ENCODE results near the gene PRRX2.

Gene PRRX2

DNA sequence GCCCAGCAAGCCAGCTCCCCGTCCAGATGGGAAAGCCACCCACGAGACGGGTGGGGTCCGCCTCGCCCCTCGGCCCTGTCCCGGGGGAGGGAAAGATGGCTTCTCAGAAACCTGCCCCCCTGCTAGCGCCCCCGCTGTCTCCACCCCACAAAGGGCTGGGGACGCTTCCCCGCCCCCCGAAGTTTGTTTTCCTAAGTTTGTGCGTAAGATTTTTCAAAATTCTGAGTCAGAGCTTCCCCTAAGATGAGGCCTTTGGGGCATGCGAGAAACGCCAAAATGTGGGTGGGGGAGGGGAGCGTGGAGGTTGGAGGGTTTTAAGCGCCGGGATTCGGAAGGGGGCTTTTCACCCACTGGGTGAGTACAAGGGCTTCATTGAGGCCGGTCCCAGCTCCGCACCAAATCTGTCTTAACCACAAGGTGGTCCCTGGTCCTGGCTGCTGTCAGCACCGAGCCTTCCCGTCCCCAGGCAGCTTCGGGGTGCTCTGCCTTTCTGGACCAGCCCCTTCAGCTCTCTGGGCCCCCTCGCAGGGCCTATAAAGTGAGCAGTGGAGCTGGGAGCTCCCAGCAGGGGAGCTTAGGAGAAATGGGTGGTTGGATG, 32.3 kb downstream of the PRRX2 start (continued):
- no peak for TF ChIP-seq ZNF248 (tag by site-specific recombination; IDR thresholded peaks at IDR 0.05)
- TF ChIP-seq ZNF155 (tag by site-specific recombination; IDR thresholded peaks at IDR 0.05) = no peak
- no peak for TF ChIP-seq IKZF3 (tag by site-specific recombination; IDR thresholded peaks at IDR 0.05)
- TF ChIP-seq, protein P1, sequence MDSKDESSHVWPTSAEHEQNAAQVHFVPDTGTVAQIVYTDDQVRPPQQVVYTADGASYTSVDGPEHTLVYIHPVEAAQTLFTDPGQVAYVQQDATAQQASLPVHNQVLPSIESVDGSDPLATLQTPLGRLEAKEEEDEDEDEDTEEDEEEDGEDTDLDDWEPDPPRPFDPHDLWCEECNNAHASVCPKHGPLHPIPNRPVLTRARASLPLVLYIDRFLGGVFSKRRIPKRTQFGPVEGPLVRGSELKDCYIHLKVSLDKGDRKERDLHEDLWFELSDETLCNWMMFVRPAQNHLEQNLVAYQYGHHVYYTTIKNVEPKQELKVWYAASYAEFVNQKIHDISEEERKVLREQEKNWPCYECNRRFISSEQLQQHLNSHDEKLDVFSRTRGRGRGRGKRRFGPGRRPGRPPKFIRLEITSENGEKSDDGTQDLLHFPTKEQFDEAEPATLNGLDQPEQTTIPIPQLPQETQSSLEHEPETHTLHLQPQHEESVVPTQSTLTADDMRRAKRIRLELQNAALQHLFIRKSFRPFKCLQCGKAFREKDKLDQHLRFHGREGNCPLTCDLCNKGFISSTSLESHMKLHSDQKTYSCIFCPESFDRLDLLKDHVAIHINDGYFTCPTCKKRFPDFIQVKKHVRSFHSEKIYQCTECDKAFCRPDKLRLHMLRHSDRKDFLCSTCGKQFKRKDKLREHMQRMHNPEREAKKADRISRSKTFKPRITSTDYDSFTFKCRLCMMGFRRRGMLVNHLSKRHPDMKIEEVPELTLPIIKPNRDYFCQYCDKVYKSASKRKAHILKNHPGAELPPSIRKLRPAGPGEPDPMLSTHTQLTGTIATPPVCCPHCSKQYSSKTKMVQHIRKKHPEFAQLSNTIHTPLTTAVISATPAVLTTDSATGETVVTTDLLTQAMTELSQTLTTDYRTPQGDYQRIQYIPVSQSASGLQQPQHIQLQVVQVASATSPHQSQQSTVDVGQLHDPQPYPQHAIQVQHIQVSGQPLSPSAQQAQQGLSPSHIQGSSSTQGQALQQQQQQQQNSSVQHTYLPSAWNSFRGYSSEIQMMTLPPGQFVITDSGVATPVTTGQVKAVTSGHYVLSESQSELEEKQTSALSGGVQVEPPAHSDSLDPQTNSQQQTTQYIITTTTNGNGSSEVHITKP (tag by site-specific recombination; IDR thresholded peaks at IDR 0.05) = peak; percentile 42
- TF ChIP-seq, protein P2, sequence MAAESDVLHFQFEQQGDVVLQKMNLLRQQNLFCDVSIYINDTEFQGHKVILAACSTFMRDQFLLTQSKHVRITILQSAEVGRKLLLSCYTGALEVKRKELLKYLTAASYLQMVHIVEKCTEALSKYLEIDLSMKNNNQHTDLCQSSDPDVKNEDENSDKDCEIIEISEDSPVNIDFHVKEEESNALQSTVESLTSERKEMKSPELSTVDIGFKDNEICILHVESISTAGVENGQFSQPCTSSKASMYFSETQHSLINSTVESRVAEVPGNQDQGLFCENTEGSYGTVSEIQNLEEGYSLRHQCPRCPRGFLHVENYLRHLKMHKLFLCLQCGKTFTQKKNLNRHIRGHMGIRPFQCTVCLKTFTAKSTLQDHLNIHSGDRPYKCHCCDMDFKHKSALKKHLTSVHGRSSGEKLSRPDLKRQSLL (tag by site-specific recombination; IDR thresholded peaks at IDR 0.05) = no peak
- TF ChIP-seq MYNN (tag by site-specific recombination; IDR thresholded peaks at IDR 0.05; ENCODE audit: borderline replicate concordance) = no peak
- TF ChIP-seq ZNF114 (tag by site-specific recombination; IDR thresholded peaks at IDR 0.05) = no peak
- no peak for TF ChIP-seq ZNF76 (tag by site-specific recombination; IDR thresholded peaks at IDR 0.05; ENCODE audit: borderline replicate concordance, low read depth)
- TF ChIP-seq, protein P3, sequence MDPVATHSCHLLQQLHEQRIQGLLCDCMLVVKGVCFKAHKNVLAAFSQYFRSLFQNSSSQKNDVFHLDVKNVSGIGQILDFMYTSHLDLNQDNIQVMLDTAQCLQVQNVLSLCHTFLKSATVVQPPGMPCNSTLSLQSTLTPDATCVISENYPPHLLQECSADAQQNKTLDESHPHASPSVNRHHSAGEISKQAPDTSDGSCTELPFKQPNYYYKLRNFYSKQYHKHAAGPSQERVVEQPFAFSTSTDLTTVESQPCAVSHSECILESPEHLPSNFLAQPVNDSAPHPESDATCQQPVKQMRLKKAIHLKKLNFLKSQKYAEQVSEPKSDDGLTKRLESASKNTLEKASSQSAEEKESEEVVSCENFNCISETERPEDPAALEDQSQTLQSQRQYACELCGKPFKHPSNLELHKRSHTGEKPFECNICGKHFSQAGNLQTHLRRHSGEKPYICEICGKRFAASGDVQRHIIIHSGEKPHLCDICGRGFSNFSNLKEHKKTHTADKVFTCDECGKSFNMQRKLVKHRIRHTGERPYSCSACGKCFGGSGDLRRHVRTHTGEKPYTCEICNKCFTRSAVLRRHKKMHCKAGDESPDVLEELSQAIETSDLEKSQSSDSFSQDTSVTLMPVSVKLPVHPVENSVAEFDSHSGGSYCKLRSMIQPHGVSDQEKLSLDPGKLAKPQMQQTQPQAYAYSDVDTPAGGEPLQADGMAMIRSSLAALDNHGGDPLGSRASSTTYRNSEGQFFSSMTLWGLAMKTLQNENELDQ (tag by site-specific recombination; IDR thresholded peaks at IDR 0.05; ENCODE audit: low read depth) = no peak
- TF ChIP-seq, protein P4, sequence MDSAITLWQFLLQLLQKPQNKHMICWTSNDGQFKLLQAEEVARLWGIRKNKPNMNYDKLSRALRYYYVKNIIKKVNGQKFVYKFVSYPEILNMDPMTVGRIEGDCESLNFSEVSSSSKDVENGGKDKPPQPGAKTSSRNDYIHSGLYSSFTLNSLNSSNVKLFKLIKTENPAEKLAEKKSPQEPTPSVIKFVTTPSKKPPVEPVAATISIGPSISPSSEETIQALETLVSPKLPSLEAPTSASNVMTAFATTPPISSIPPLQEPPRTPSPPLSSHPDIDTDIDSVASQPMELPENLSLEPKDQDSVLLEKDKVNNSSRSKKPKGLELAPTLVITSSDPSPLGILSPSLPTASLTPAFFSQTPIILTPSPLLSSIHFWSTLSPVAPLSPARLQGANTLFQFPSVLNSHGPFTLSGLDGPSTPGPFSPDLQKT (IDR thresholded peaks at IDR 0.05; ENCODE audit: borderline replicate concordance, low read depth, low read length) = no peak
- TF ChIP-seq ZNF133 (tag by site-specific recombination; IDR thresholded peaks at IDR 0.05) = no peak
- TF ChIP-seq ZNF623 (tag by site-specific recombination; IDR thresholded peaks at IDR 0.05) = no peak
- no peak for TF ChIP-seq ZNF341 (tag by site-specific recombination; IDR thresholded peaks at IDR 0.05; ENCODE audit: low read depth)
- TF ChIP-seq, protein P5, sequence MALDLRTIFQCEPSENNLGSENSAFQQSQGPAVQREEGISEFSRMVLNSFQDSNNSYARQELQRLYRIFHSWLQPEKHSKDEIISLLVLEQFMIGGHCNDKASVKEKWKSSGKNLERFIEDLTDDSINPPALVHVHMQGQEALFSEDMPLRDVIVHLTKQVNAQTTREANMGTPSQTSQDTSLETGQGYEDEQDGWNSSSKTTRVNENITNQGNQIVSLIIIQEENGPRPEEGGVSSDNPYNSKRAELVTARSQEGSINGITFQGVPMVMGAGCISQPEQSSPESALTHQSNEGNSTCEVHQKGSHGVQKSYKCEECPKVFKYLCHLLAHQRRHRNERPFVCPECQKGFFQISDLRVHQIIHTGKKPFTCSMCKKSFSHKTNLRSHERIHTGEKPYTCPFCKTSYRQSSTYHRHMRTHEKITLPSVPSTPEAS (tag by site-specific recombination; IDR thresholded peaks at IDR 0.05) = no peak
- TF ChIP-seq ZNF777 (tag by site-specific recombination; IDR thresholded peaks at IDR 0.05; ENCODE audit: borderline replicate concordance) = no peak
- TF ChIP-seq ZNF221 (tag by site-specific recombination; IDR thresholded peaks at IDR 0.05; ENCODE audit: borderline replicate concordance) = no peak
- no peak for TF ChIP-seq ZNF571 (tag by site-specific recombination; IDR thresholded peaks at IDR 0.05)
- TF ChIP-seq ZNF302 (tag by site-specific recombination; IDR thresholded peaks at IDR 0.05; ENCODE audit: low read depth) = no peak
- no peak for TF ChIP-seq RBAK (tag by site-specific recombination; IDR thresholded peaks at IDR 0.05)
- no peak for TF ChIP-seq ZNF121 (tag by site-specific recombination; IDR thresholded peaks at IDR 0.05)
- TF ChIP-seq ZNF514 (tag by site-specific recombination; IDR thresholded peaks at IDR 0.05) = no peak
- no peak for TF ChIP-seq ZNF658 (tag by site-specific recombination; IDR thresholded peaks at IDR 0.05)
- TF ChIP-seq, protein P6, sequence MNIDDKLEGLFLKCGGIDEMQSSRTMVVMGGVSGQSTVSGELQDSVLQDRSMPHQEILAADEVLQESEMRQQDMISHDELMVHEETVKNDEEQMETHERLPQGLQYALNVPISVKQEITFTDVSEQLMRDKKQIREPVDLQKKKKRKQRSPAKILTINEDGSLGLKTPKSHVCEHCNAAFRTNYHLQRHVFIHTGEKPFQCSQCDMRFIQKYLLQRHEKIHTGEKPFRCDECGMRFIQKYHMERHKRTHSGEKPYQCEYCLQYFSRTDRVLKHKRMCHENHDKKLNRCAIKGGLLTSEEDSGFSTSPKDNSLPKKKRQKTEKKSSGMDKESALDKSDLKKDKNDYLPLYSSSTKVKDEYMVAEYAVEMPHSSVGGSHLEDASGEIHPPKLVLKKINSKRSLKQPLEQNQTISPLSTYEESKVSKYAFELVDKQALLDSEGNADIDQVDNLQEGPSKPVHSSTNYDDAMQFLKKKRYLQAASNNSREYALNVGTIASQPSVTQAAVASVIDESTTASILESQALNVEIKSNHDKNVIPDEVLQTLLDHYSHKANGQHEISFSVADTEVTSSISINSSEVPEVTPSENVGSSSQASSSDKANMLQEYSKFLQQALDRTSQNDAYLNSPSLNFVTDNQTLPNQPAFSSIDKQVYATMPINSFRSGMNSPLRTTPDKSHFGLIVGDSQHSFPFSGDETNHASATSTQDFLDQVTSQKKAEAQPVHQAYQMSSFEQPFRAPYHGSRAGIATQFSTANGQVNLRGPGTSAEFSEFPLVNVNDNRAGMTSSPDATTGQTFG (tag by site-specific recombination; IDR thresholded peaks at IDR 0.05; ENCODE audit: borderline replicate concordance) = no peak
- TF ChIP-seq, protein P7, sequence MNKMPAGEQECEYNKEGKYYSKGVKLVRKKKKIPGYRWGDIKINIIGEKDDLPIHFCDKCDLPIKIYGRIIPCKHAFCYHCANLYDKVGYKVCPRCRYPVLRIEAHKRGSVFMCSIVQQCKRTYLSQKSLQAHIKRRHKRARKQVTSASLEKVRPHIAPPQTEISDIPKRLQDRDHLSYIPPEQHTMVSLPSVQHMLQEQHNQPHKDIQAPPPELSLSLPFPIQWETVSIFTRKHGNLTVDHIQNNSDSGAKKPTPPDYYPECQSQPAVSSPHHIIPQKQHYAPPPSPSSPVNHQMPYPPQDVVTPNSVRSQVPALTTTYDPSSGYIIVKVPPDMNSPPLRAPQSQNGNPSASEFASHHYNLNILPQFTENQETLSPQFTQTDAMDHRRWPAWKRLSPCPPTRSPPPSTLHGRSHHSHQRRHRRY (tag by site-specific recombination; IDR thresholded peaks at IDR 0.05) = no peak
- TF ChIP-seq, protein P8, sequence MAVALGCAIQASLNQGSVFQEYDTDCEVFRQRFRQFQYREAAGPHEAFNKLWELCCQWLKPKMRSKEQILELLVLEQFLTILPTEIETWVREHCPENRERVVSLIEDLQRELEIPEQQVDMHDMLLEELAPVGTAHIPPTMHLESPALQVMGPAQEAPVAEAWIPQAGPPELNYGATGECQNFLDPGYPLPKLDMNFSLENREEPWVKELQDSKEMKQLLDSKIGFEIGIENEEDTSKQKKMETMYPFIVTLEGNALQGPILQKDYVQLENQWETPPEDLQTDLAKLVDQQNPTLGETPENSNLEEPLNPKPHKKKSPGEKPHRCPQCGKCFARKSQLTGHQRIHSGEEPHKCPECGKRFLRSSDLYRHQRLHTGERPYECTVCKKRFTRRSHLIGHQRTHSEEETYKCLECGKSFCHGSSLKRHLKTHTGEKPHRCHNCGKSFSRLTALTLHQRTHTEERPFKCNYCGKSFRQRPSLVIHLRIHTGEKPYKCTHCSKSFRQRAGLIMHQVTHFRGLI (tag by site-specific recombination; IDR thresholded peaks at IDR 0.05) = no peak

All from HEK293 (cell line).